Astrocyte (in vitro differentiated cells and primary cell): Measurements from ENCODE around the gene RPS6KA4.
A peak's percentile ranks its signal among the peaks of the same experiment; 100 is the strongest.

Source experiments
- CTCF ChIP-seq: IDR thresholded peaks from 2 replicates; pipeline ENCODE4 v1.5.1; 2011; ENCODE audit warnings: low read depth, mild to moderate bottlenecking, inconsistent platforms, low read length, moderate library complexity; ENCODE audit not compliant: insufficient read depth
- EZH2 ChIP-seq: IDR thresholded peaks from 2 replicates; pipeline ENCODE4 v1.6.1; 2012; ENCODE audit warnings: mild to moderate bottlenecking, low read length, inconsistent platforms; ENCODE audit not compliant: insufficient read depth

- TF ChIP-seq CTCF (peak; percentile 44), EZH2 (no peak)
Measured at GRCh38 chr11:64331569-64332371, 27.2 kb upstream of the RPS6KA4 start.
